Fibroblast of villous mesenchyme (primary cell): ENCODE results near the gene CNTRL. TPM values are rescaled to one million over a fixed set of nuclear protein-coding genes. Genes with fewer than 3 reads are reported as not detected.
A peak's percentile ranks its signal among the peaks of the same experiment; 100 is the strongest.

Source experiments
- DNase-seq: peaks from one replicate; pipeline ENCODE4 v3.0.0-alpha.2; 2010; ENCODE audit warnings: low read depth
- H3K4me3 ChIP-seq: 2 replicates; pipeline ENCODE4 v1.5.1; 2011; ENCODE audit warnings: low read depth, mild to moderate bottlenecking, low read length
- CTCF ChIP-seq: IDR thresholded peaks from 2 replicates; pipeline ENCODE4 v1.5.1; 2012; ENCODE audit warnings: low read depth, mild to moderate bottlenecking, low read length; ENCODE audit not compliant: insufficient read depth
- total RNA-seq: library from RNA; depleted of rRNA; stranded (reverse); fragments of >200 nt; gene quantifications from 2 replicates; pipeline ENCODE4 v1.2.3, GENCODE V29; 2012

The CNTRL gene
- total RNA-seq, 1 donor, result 6.5 TPM

- TF ChIP-seq CTCF, result no peak
- no peak overlapping the region for H3K4me3 ChIP-seq
- DNase-seq, result peak; percentile 45
Measured at GRCh38 chr9:121206516-121207370, 132.0 kb downstream of the CNTRL start.

- H3K4me3 ChIP-seq, result no peak overlapping the region
- no peak for TF ChIP-seq CTCF
- no peak for DNase-seq
Measured at GRCh38 chr9:121207371-121207940, 132.7 kb downstream of the CNTRL start.

- DNase-seq, result no peak
- TF ChIP-seq CTCF, result no peak
- no peak overlapping the region for H3K4me3 ChIP-seq
Measured at GRCh38 chr9:121210536-121210935, 135.8 kb downstream of the CNTRL start.

GRCh38 chr9:121213136-121213806 is 138.5 kb downstream of the CNTRL start:
- peak; percentile 99 for TF ChIP-seq CTCF
- peak; percentile 87 for DNase-seq
- no peak overlapping the region for H3K4me3 ChIP-seq

DNA sequence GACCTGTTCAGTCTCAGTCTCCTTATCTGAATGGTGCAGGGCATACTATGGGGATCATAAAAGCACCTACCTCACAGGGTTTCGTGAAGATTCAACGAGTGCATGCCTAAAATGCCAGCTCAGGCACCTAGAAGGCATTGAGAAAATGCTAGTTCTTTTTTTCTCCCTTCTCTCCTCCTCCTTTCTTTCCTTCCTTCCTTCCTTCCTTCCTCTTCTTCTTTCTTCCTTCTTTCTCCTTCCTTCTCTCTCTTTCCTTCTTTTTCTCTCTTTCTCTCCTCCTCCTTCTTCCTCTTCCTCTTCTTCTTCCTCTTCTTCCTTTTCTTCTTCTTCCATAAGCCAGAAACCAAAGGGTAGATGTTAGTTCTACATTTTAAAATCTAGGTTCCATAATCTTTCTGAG is 139.2 kb downstream of the CNTRL start:
- no peak for DNase-seq
- no peak for TF ChIP-seq CTCF
- H3K4me3 ChIP-seq, result no peak overlapping the region

DNA sequence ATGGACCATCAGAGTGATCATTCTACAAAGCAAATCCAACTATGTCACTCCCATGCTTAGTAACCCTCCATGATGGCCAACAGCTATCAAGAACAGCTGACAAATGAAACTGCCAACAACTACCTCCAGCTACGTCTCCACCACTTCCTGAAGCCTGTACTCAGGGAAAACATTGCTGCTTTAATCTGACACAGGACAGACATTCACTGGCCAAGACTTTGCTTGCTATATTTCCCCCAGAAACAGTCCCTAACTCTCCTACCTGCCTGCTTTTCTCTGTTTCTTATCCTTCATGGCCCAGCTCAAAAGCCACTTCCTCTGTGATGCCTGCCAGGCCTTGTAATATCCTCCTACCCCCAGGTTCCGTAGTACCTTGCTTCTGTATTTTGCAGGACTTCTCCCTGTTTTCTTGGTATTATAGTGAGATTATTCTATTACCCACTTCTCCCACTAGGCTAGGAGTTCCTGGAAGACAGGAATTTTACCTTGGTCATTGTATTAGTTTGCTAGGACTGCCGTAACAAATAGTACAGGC is 141.6 kb downstream of the CNTRL start:
- TF ChIP-seq CTCF, result no peak
- no peak overlapping the region for H3K4me3 ChIP-seq
- DNase-seq, result no peak
